ENCODE data around the gene C14orf180. TPM values are rescaled to one million over a fixed set of nuclear protein-coding genes. Genes with fewer than 3 reads are reported as not detected.

C14orf180 gene
- total and polyA plus RNA-seq, 2 donors from 2014 or later, result 2.1 to 3.1 TPM

GRCh38 chr14:104572024-104572626 lies 7.4 kb upstream of the C14orf180 start:
- Histone ChIP-seq H3K9ac (ENCODE audit: low read length in 3 of 3) (no peak overlapping the region), H3K4me3 (ENCODE audit: low read length in 3 of 3) (no peak overlapping the region), H3K4me1 (ENCODE audit: control insufficient read depth in 2 of 3, insufficient read depth in 2 of 3, low read depth in 1 of 3, low read length in 3 of 3) (peaks cover 0 to 2% (median 0%) of the 10 kb centered on the region in 3 donors), H3K27me3 (ENCODE audit: control insufficient read depth, insufficient read depth, low read length) (no peaks in the 10 kb centered on the region), H3K36me3 (ENCODE audit: control insufficient read depth in 2 of 3, insufficient read depth in 3 of 3, low read length in 3 of 3) (no peaks in the 10 kb centered on the region), H3K9me3 (ENCODE audit: control insufficient read depth in 2 of 3, insufficient read depth in 1 of 3, low read length in 3 of 3) (no peaks in the 10 kb centered on the region), H3K27ac (ENCODE audit: low read depth in 2 of 2, low read length in 2 of 2) (no peak overlapping the region)
- TF ChIP-seq, protein P1, sequence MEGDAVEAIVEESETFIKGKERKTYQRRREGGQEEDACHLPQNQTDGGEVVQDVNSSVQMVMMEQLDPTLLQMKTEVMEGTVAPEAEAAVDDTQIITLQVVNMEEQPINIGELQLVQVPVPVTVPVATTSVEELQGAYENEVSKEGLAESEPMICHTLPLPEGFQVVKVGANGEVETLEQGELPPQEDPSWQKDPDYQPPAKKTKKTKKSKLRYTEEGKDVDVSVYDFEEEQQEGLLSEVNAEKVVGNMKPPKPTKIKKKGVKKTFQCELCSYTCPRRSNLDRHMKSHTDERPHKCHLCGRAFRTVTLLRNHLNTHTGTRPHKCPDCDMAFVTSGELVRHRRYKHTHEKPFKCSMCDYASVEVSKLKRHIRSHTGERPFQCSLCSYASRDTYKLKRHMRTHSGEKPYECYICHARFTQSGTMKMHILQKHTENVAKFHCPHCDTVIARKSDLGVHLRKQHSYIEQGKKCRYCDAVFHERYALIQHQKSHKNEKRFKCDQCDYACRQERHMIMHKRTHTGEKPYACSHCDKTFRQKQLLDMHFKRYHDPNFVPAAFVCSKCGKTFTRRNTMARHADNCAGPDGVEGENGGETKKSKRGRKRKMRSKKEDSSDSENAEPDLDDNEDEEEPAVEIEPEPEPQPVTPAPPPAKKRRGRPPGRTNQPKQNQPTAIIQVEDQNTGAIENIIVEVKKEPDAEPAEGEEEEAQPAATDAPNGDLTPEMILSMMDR (IDR thresholded peaks at IDR 0.05; ENCODE audit: borderline replicate concordance, extremely low read depth, insufficient read depth), result no peak
- intact Hi-C loops (cut with DNase I), result no loop called here
- FAIRE-seq (no peak), DNase-seq (no peak)

- no peak for DNase-seq
- no peak overlapping the region for H3K4me3 ChIP-seq (ENCODE audit: low read length in 3 of 3)
- TF ChIP-seq, protein P1 (IDR thresholded peaks at IDR 0.05; ENCODE audit: borderline replicate concordance, extremely low read depth, insufficient read depth), result no peak
- intact Hi-C loops (cut with DNase I), result no loop called here
- H3K9me3 ChIP-seq (ENCODE audit: control insufficient read depth in 2 of 3, insufficient read depth in 1 of 3, low read length in 3 of 3), result no peaks in the 10 kb centered on the region
- no peaks in the 10 kb centered on the region for H3K36me3 ChIP-seq (ENCODE audit: control insufficient read depth in 2 of 3, insufficient read depth in 3 of 3, low read length in 3 of 3)
- H3K27ac ChIP-seq (ENCODE audit: low read depth in 2 of 2, low read length in 2 of 2), result no peak overlapping the region
- peaks cover 0 to 3% (median 2%) of the 10 kb centered on the region in 3 donors for H3K4me1 ChIP-seq (ENCODE audit: control insufficient read depth in 2 of 3, insufficient read depth in 2 of 3, low read depth in 1 of 3, low read length in 3 of 3)
- no peak overlapping the region for H3K9ac ChIP-seq (ENCODE audit: low read length in 3 of 3)
- no peak for FAIRE-seq
- no peaks in the 10 kb centered on the region for H3K27me3 ChIP-seq (ENCODE audit: control insufficient read depth, insufficient read depth, low read length)
These were observed 6.9 kb upstream of the C14orf180 start for GRCh38 chr14:104572668-104573067.

- Histone ChIP-seq H3K4me3 (ENCODE audit: low read length in 3 of 3) (no peak overlapping the region), H3K9ac (ENCODE audit: low read length in 3 of 3) (no peak overlapping the region), H3K9me3 (ENCODE audit: control insufficient read depth in 2 of 3, insufficient read depth in 1 of 3, low read length in 3 of 3) (no peaks in the 10 kb centered on the region), H3K27ac (ENCODE audit: low read depth in 2 of 2, low read length in 2 of 2) (no peak overlapping the region), H3K27me3 (ENCODE audit: control insufficient read depth, insufficient read depth, low read length) (no peaks in the 10 kb centered on the region), H3K36me3 (ENCODE audit: control insufficient read depth in 2 of 3, insufficient read depth in 3 of 3, low read length in 3 of 3) (no peaks in the 10 kb centered on the region), H3K4me1 (ENCODE audit: control insufficient read depth in 2 of 3, insufficient read depth in 2 of 3, low read depth in 1 of 3, low read length in 3 of 3) (peaks cover 0 to 10% (median 4%) of the 10 kb centered on the region in 3 donors)
- FAIRE-seq (no peak), DNase-seq (peak in 3 of 5 donors; percentile 37 to 58 (median 56))
- intact Hi-C loops (cut with DNase I), result no loop called here
- TF ChIP-seq, protein P1 (IDR thresholded peaks at IDR 0.05; ENCODE audit: borderline replicate concordance, extremely low read depth, insufficient read depth), result no peak
These were observed 5.6 kb upstream of the C14orf180 start for GRCh38 chr14:104573930-104574329.

GRCh38 chr14:104574536-104574935 lies 5.0 kb upstream of the C14orf180 start:
- DNase-seq, result no peak
- Histone ChIP-seq H3K9ac (ENCODE audit: low read length in 3 of 3) (no peak overlapping the region), H3K4me1 (ENCODE audit: control insufficient read depth in 2 of 3, insufficient read depth in 2 of 3, low read depth in 1 of 3, low read length in 3 of 3) (peaks cover 0 to 15% (median 4%) of the 10 kb centered on the region in 3 donors), H3K4me3 (ENCODE audit: low read length in 3 of 3) (no peak overlapping the region), H3K9me3 (ENCODE audit: control insufficient read depth in 2 of 3, insufficient read depth in 1 of 3, low read length in 3 of 3) (no peaks in the 10 kb centered on the region), H3K36me3 (ENCODE audit: control insufficient read depth in 2 of 3, insufficient read depth in 3 of 3, low read length in 3 of 3) (no peaks in the 10 kb centered on the region), H3K27ac (ENCODE audit: low read depth in 2 of 2, low read length in 2 of 2) (no peak overlapping the region), H3K27me3 (ENCODE audit: control insufficient read depth, insufficient read depth, low read length) (no peaks in the 10 kb centered on the region)
- no peak for FAIRE-seq
- intact Hi-C loops (cut with DNase I), result no loop called here
- TF ChIP-seq, protein P1 (IDR thresholded peaks at IDR 0.05; ENCODE audit: borderline replicate concordance, extremely low read depth, insufficient read depth), result no peak
